HG03066 (cell line): ENCODE data around the gene PLD1.

Experiments
- ATAC-seq: cut with Tn5 transposase; IDR thresholded peaks from one replicate; pipeline ENCODE4 v1.9.1; 2021; ENCODE audit warnings: low read depth; ENCODE audit not compliant: unreplicated experiment

PLD1 gene

DNA sequence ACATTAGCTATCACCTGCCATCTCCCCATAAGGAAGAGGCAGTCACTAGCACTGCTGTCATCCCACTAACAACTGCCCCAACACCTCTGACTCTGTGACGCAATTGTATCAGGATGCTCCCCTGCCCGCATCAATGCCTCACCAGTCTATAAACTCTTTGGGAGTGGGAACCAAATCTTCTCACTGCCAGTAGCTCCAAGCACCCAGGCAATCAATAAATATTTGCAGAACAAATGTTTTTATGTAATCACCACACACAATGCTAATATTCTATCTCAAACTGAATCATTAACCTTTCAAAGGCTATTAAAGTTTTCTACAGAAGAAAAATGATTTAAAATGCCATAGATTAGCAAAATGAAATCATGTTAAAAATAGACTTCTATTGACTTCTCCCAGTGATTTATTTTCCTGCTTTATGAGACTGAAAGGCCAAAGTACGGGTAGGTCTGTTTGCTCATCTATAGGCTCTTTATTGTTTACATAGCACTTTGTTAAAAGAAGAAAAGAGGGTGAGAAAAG is 131.3 kb downstream of the PLD1 start:
- ATAC-seq, result no peak

DNA sequence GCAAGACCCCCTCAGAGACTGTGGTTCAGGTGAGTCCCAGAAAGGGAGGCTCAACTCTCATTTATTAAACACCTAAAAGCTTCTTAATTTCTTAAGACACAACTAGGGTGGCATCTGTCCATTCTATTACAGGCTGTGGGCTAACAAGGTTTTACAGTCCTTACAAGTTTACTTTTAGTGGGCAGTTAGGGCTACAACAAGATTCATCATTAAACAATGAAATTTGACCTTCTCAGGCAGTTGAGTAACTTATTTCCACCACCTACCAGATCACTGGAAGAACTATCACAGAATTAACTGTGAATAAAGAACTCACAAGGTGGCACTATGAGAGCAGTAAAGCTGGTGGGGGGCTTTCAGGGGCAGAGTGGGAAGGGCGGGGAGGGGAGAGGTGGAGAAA is 132.6 kb downstream of the PLD1 start:
- no peak for ATAC-seq

DNA sequence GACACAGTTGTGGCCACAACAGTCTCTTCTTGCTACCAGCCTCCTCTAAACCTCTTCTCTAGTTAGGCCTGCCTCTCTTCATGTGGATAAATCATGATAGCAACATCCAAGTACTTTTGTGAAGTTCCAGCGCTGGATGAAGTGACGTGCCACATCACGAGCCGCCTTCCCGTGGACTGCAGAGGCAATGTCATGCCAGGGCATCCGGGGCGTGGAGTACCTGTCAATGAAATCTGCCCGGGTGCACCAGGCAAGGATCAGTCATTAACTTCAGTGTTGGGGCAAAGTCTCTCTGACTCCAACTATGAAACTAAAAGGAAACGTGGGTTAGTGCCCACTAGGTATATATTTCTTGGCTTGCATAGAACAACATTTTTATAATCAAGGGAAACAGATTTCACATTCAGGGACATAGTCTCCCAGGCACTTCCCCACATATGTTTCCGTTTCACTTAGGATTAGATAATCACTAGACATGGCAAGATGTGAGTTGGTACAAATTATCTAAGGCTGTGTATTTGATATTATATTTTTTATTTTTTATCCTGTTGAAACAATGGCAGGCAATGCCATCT is 133.6 kb downstream of the PLD1 start:
- no peak for ATAC-seq

DNA sequence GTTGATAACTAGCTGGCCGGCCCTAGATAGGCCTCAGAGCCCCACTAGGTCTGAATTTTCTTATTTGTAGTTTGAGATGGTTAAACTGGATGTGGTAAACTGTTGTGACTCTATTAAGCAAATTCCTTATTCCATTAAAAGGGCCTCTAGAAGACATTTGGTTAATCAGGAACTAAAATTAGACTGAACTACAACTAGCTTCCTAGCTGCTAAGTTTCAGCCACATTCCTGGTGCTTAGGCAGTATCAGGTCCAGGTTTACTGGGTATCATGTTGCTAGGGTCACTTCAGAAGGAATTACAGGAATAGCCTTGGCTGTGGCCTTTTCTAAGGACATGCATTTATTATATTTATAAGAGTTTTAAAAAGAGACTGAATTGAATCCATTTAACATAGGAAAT is 136.3 kb downstream of the PLD1 start:
- ATAC-seq, result no peak

DNA sequence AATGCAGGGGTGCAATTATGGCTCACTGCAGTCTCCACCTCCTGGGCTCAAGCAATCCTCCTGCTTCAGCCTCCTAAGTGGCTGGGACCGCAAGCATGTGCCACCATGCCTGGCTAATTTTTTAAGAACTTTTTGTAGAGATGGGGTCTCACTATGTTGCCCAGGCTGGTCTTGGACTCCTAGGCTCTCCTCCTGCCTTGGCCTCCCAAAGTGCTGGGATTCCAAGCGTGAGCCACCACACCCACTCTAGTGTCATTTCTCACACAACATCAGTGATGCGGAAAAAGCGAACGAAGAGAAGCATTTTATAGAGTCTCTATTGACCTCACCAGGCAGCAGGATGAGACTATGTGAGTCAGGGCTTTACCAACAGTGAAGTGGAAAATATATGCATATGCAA is 137.7 kb downstream of the PLD1 start:
- ATAC-seq, result no peak

DNA sequence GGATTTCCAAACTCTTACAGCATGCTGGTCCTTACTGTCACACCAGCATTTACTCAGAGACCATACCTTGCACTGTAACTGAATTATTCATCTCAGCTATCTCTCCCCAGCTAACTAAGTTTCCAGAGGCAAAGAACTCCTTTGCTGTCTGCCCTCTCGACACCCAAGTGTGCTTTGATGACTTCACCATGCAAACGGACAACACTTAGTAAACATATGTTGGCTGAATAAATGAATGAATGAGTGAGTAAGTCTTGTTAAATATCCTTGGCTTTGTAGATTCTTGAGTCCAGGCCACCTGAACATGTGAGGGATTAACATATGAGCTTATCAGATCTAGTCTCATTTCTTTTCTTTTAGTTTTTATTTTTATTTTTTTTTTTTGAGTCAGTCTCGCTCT is 138.2 kb downstream of the PLD1 start:
- no peak for ATAC-seq

DNA sequence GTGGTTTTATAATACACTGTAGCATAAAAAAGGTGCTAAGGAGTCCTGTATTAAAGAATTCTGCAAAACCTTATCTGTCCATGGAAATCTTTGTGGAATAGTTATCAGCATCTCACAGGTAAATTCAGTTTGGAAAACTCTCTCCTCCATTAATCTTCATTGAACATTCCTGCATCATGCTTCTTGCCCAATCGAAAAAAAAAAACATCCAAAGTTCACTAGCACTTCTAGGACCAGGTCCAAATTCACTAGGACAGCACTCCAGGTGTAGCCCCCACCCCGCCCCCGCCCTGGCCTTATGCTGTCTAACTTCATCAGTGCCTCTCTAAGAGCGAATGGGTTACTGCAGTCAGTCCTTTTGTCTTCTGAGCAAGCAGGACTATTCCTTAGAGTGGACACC is 138.6 kb downstream of the PLD1 start:
- ATAC-seq, result no peak

DNA sequence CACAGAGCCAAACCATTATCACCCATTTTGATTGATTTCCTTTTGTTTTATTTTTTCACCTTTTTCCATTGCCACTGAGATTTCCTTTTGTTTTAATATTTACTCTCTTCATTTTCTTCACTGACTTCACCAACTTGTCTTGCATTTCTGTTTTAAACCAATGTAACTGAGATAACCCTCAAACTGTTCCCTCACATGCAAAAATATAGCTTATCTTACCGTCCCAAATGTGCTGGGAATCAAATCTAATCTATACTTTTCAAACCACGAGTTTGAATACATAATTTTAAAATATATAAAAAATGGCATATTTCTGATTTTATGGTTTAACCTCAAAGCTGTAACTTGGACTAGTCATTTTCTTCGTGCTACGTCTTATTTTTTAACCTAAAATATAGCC is 143.8 kb downstream of the PLD1 start:
- ATAC-seq, result no peak

DNA sequence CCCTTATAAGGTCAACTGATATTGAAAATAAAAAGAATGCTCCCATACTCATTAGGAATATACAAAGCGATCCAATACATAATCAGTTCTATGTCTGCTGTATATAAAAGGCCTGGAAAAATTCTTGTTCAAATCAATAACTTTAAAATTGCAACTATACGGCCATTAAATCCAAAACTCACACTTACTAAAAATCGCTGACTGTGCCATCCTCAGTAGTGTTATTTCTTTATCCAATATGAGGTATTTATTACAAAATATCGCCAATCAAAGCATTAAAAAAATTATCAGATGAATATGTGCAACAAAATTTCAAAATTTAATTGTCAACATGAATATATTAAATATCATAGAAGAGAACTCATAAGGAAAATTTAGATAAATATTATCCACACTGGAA is 146.5 kb downstream of the PLD1 start:
- no peak for ATAC-seq

DNA sequence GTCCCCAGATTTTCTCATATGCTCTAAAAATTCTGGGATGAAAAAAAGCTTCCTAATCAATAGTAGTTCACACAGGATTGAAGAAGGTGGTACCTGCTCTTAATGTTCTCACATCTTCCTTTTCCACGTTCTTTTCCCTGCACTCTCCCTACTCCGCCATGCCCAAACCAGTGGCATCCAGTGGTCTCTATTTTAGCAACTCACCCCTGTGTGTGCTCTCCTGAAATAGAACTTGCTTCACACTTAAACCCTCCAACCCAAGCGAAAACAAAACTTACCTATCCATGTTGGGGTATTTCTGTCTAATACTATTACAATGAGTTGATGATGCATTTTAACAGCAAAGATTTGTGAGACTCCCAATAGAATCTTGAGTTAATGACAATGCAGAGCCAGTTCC is 148.8 kb downstream of the PLD1 start:
- no peak for ATAC-seq

DNA sequence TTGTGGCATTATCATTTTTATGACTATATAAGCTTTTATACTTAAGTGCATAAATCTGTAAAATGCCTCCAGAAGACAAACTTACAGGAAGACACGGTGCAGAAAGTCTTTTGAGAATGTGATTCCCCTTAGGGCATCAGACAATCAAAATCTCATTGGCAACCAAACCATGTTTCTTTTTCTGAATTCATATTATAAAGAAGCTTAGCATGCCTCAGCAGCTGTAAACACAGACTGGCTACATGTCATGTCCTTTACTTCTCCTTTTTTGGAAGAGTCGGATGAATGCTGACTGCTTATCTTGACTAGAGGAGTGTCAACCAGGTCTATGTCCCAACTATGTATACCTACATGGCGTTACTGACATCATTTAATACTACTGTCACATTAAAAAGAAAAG is 150.1 kb downstream of the PLD1 start:
- no peak for ATAC-seq

DNA sequence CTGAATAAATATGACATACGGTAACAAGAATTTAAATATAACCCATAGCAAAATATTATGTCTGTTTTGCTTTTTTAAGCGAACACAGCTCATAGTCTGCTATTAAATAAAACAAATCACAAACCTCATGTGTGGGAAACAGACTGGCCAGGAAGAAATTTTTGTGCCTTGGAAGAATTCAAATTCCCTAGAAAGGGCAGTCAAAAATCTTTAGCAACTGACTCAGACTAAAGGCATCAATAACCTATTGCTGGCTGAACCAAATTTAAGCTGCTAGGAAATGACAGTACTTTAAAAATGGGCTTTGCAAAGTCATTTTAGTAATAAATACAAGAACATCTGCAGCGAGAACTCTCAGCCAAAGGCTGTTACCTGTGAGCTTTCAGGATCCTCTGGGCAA is 151.4 kb downstream of the PLD1 start:
- ATAC-seq, result no peak

DNA sequence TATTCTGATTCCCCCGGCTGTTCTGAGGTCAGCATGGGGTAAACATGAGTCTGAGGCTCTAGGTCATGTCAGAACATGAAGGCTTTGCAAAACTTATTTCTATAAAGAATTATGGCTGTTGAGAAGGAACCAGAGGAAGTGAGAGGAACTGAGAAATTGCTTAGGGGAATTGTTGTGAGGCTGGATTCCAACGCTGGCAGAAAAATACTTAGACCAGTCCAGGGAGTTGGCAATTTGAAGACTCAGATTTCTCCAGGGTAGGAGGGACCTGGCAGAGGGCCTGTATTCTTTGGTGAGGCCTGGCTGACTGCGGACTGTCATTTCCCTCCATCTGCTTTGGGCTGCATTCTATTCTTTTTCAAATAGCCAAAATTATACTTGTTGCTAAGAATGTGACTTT is 155.5 kb downstream of the PLD1 start:
- no peak for ATAC-seq

DNA sequence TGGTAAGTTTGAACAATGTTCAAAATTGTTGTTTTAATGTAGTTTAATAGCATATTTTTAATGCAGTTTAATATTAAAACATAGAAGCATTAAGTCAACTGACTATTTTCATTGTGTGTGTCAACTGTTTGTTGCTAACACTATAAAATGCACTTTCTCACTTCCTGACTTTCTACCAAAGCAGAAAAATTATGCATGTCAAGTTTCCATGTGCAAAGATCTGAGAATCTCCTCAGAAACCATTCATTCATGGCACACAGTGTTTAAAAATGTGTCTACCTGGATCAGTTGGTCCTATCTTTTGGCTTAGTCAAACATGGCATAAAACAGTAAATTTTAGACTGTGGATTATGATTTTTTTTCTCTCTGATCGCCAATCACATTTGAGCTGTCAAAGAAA is 156.0 kb downstream of the PLD1 start:
- no peak for ATAC-seq

DNA sequence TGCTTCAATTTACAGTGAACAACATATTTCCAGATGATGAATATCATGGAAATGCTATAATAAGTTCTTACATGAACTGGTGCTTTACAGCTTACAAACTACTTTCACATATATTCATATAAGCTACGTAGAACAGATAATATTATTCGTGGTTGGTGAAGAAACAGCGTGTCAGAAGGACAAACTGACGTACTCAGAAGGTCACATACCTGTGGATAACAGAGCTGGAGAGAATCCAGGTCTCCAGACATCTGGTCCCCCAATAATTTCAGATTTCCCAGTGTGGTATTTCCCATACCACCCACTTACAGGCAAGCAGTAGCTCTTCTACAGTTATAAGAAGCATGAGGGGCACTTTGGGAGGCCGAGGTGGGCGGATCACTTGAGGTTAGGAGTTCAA is 156.6 kb downstream of the PLD1 start:
- ATAC-seq, result no peak

DNA sequence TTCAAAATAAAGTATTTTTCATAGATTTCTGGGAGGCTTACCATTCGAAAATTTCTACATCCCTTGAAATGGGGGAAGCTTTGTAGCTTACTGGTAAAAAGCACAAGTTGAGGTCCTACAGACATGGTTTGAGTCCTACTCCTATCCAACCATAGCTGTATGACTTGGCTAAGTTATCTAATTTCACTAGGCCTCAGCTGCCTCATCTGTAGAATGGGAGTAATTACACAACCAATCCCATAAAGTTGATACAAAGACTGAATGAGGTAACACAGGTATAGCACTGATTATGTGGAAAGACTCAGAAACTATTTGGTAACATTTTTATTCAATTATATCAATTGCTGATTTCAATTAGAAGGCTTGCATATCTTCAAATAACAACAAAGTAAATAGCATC is 157.4 kb downstream of the PLD1 start:
- ATAC-seq, result no peak

DNA sequence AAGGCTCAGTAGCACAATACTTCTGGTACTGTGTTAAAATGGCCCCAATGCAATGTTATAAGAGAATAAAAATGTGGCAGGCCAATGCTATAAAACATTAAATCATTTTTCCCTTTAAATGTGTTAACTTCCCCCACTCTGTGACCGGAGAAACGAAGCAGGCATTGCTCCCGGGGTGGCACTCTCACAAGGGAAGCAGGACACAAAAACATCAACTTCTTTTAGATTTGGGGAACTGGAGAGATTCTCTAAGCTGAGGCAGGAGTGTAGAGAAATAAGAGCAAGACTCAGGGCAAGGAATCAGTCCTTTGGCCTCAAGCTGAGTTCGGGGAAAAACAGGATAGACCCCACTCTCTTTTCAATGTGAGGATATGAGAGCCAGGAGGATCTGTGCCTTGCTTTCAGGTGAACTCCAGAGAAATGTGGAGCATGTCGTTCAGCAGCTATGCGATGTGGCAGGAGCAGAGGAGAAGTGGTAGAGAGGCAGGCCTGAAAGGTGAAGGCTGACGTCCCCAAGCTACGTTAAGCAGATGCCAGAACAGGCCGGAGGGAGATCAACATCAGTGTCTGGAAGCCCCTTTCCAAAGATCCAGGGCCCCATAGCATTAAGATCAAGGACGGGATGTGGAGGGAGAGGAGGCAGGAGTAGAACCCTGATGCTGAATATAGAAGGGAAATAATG is 160.2 kb downstream of the PLD1 start:
- ATAC-seq, result no peak

DNA sequence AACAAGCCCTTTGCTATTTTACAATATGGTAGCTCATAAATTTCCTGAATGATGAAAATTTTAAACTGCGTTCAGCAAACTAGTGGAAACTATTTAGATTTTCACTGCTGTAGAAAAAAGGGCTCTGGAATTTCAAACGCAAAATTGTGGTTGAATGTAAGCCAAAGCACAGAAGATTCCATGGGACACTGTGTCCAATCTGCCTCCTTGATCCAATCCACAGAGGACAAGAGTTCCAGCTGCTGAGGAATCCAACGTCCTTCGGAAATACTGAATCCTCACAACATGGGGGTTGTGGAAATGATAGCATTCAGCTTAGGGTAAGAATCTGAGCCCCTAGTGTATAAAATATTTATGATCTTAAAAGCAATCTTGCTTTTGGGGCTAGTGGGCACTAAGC is 161.0 kb downstream of the PLD1 start:
- ATAC-seq, result no peak

DNA sequence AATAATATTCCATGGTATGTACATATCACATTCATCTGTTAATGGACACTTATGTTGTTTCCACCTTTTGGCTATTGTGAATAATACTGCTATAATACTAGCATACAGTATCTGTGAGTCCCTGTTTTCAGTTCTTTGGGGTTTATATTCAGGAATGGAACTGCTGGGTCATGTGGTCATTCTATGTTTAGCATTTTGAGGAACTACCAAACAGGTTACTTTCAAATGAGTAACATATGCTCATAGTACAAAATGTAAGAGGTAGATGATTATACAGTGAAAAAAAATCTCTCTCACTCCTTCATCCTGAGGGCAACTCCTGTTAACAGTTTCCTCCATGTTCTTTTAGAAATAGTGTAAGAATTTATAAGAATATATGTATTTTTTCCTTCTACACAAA is 162.2 kb downstream of the PLD1 start:
- ATAC-seq, result no peak

DNA sequence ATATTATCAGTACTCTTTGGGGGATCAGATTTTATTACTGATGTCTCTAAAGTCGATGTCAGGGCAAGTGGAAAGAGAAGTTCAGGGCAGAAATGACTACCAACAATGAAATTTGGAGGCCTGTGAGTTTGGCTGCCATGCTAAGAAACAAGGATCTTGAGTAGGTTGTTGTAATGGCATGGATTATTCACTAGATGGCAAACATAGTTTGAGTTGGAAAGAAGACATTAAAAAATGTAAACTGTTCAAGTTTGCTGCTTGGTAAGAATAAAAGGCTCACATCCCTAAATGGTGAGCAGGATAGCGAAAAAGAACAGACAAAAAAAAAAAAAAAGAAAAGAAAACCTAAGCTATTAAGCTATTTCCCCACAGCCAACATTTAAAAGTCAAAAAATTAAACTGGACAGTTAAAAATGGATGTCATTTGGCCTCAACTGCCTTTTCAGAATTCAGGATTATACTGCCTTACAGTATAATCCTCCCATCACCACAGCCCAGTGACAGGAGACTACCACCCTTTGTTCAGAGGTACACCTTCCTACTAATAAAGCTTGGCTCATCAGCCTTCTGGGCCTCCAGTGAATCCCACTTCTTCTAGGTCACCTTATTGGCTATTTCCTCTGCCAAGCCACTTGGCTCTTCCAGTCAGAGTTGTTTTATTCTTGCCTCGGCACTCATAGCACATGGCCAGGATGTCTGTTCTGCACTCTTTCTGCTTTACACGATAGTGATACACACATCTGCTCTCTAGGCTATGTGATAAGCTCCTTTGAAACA is 163.7 kb downstream of the PLD1 start:
- no peak for ATAC-seq

DNA sequence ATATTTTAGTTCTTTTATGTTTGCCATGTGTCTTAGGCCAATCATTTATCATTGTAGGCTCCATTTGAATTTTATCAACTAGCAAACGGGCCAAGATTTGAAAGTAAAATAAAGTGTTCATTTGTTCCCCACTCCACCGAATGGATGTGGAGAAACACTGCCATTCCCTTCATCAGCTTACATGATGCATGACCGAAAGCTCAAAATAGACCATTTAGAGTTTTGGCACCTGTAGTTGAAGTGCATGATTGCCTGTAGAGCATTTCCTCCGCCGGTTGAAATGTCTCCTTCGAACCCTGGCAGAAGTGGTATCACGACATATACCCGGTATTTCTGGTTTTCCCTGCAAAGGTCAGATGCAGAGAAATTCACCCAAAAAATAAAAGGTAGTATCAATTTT is 165.6 kb downstream of the PLD1 start:
- ATAC-seq, result no peak

DNA sequence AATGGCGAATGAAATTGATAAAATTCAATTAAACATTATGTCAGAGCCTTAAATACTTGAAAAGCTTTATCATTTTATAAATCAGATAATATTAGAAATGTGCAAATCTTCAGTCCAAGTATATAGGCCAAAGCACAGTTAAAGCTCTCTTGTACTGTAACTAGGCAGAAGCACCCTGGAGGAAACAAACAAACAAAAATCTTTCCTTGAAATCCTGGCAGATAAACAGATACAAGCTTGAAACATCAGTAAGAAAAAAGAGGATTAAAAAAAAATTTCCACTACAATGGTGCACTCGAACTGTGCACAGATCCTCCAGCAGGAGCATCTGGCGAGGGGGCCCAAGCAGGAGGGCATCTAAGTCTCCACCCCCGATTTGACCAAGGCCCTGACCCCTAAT is 166.6 kb downstream of the PLD1 start:
- no peak for ATAC-seq
